Measurements from ENCODE around the gene HEXIM1.

Gene HEXIM1

DNA sequence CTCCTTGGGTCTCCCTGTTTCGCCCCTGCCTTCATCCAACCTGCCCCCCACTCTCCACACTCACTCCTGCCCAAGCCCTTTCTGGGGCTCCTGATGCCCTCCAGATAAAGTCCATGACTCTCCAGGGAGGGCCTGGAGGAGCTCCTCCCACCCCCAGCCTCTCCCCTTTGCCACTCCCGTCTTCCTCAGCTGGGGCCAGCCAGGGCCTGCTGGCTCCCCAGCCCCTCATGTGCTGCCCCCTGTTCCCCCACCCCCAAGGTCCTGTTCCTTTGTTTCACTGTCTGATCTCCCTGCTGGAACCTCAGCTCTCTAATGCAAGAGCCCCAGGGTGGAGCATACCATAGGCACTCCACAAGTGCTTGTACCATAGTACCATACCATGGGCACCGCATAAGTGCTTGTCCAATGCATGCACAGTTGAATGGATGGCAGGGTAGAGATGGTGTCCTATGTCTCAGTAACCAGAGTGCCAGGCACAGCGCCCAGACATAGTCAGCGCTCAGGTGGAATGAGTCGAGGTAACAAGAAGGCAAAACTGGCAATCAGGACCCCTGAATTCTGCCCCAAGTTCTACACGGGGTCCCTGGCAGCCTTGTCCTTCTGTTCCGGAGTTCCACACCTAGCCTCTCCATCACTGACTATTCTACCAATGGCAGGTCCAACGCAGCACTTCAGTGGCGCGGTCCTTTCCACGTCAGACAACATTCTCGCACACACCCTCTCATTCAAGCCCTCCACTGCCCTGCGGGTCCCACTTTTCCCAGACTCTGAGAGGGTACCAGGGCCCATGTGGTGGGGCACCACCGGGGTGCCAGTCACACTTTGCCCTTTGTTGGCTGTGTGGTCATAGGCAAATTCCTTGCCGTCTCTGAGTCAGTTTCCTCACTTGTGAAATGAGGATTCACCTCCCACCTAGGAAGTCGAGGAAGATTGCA lies 17.3 kb upstream of the HEXIM1 start:
- DNase-seq = no peak

DNA sequence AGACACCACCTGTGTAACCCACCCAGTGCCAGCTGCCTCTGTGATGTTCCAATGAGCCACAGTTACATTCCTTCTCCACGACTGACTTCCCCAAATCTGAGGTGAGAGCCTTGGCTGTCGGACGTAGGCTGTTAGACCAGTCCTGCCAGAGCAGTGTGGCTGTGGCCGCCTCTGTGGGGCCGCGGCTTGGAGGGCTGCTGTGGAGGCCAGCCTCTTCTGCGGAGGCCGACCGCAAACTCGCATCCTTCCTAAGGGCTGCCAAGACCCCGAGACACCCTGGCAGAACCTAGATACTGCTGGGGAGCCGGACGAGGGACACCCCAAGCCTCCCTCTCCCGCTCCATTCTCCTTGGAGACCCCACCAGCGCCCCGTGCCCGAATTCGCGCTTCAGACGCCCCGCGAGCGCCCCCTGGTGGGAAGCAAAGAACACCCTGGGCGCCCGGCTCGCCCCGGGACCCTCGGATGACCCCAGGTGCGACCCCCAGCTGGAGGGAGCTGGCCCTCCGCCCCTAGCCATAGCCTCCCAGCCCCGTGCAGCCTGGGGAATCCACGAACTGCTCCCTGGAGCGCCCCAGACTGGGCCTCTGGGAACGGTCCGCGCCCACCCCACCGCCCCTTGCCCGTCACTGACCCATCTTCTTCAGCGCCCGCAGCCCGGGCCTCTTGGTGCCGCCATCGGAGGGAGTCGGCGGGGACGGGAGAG lies 16.5 kb upstream of the HEXIM1 start:
- peak; percentile 31 for DNase-seq

DNA sequence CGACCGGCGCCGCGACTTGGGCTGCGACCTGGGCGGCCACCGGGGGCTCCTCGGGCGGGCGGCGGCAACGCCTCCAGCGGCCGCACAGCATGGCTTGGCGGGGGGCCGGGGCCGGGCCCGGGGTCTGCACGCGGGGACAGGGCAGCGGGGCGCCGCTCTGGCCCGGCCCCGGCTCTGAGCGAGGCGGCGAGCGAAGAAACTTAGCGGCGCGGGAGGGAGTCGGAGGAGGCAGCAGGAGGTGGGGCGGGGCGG lies 16.0 kb upstream of the HEXIM1 start, which contains the start of gene PLCD3:
TSS of gene PLCD3 (minus strand) at position 196 of the 252 bp plus-strand sequence. CDS start at position 91, 105 bp downstream.
- no peak for DNase-seq

DNA sequence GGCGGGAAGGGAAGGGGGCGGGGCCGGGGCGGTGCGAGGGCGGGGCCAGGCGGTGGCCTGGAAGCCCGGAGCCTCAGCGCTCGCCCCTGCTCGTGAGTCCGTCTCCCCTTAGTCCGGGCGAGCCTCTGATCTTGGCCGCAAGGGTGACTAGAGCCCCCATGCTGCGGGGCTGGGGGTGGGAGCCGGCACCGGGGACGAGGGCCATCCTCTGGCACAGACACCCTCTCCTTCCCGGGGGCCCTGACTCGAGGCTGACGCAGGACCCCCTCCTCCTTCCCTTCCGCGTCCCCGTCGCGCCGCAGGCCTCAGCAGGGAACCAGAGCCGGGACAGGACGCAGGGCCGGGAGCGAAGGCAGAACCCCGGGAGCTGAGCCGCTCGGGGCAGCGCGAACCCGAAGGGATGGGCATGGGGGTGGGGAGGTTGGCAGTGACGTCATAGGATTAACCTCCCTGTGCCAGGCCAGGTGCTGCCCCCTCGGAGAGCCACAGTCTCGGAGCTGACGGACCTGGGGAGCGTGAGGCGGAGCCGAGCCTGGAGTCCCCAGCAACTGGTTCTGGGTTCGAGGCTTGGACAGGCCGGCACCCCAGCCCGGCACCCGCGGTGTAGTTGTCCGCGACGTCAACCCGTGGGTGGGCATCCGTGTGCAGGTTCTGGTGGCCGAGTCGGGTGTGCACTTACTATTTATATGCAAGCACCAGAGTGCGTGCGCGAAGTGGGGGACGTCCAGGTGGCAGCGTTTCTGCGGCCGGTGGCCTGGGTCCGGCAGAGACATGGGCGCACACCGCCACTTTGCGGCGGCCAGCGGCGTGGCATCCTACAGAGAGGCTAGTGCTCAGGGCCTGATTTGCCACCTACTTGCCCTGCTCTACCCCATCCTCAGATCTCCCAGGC lies 15.5 kb upstream of the HEXIM1 start:
- DNase-seq = peak; percentile 74

DNA sequence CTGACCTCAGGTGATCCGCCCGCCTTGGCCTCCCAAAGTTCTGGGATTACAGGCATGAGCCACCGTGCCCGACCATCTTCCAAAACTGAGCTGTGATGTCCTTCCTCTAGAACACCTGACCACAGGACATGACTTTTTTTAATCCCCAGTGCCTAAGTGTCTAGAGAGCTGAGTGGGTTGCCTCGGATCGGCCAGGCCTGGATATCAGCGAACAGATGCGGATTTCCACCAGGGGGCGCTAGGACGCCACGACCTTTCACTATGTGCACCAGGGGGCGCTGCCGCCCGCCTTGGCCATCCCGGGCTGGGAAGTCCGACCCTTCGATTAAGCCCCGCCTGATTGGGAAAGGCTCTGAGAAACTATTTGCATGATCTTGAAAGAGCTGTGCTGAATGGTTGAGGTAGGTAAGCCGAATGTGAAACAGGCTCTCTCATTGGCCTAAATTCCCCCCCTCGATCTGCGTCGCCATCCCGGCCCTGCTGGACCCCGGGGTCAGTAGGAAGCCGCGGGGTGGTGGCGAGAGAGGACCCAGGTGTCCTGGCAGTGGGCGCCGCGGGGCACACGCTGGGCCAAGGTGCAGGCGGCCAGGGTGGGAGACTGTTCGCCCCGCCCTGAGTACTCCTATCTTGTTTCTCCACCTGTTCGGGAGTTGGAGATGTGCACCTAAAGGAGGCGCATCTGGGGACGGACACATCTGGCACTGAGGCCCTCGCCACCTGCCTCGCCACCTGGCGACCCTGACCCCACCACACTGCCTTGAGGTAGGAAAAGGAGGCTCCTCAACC lies 12.9 kb upstream of the HEXIM1 start, which contains the start of gene ACBD4:
TSS of gene ACBD4 (plus strand) at position 496 of the 786 bp plus-strand sequence. CDS start 458 bp downstream, outside the sequence.
- DNase-seq = peak; percentile 94

DNA sequence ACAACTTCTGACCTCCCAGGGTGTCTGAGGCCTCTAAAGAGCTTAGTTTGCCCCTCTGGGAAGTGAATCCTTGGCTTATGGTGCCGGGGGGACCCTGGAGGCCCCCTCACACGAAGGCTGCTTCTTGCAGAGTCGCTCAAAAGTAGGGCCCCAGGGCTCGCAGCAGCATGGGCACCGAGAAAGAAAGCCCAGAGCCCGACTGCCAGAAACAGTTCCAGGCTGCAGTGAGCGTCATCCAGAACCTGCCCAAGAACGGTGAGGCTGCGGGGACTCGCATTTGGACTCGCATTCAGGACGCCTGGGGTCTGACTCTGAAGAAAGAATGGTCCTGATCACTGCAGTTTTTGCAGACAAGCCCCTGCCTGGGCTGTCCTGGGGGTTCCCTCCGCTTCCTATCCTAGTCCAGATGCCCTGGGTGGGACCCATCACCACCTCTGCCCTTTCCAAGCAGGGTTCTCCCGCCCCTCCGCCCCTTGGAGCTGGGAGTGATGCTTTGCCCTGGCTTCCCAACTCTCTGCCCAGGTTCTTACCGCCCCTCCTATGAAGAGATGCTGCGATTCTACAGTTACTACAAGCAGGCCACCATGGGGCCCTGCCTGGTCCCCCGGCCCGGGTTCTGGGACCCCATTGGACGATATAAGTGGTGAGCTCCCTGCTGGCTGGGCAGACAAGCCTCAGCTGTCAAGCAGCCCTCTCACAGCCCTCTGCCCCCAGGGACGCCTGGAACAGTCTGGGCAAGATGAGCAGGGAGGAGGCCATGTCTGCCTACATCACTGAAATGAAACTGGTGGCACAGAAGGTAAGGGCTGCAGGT lies 12.1 kb upstream of the HEXIM1 start:
- no peak for DNase-seq

DNA sequence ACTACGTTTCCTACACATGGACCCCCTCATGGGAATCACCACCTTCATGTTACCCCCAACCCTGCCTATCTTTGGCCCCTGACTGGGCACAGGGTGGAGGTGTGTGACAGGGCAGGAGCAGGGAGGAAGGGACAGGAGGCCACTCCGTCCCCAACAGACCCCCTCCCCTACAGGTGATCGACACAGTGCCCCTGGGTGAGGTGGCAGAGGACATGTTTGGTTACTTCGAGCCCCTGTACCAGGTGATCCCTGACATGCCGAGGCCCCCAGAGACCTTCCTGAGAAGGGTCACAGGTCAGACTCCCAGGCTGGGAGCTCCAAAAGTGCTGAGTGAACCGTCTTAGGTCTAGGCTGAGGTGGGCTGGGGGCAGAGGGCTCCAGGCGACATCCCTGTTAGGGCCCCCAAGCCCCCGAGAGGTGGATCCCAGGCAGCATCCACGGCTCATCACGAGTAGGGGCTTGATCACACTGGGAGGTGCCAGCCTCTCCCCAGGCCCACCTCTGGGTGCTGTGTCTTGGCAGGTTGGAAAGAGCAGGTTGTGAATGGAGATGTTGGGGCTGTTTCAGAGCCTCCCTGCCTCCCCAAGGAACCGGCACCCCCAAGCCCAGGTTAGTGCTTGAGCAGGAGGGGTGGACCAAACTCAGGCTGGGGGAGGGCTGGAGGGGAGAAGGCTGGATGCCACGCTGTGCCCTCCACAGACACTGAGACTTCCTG lies 11.3 kb upstream of the HEXIM1 start:
- DNase-seq = no peak

DNA sequence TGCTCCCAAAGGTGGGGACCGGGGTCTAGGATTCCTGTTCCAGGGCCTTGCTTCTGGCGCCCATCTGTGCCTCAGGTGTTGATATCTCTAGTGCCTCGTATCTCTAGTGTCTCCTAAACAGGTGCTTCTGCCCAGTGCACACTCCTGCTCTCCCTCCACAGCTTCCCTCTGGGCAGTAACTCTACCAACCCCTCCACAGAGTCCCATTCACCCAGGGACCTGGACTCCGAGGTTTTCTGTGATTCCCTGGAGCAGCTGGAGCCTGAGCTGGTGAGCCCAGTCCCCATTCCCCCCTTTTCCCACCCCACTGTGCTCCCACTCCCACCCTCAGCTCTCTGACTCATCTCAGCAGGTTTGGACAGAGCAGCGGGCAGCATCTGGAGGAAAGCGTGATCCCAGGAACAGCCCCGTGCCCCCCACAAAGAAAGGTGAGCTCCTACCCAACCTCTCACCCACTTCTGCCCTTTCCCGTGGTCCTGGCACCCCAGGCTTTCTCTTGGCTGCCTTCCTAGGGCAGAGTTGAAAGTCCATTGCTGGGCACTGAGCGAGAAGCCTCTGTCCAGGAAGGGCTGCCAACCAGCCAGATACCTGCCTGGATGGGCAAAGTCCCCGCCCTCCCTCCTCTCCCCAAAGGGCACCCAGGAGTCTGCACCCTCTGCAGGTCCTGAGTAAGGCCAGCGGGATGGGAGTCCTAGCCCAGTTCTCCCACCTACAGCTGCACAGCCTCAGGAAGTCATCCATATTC lies 10.5 kb upstream of the HEXIM1 start:
- DNase-seq = no peak

DNA sequence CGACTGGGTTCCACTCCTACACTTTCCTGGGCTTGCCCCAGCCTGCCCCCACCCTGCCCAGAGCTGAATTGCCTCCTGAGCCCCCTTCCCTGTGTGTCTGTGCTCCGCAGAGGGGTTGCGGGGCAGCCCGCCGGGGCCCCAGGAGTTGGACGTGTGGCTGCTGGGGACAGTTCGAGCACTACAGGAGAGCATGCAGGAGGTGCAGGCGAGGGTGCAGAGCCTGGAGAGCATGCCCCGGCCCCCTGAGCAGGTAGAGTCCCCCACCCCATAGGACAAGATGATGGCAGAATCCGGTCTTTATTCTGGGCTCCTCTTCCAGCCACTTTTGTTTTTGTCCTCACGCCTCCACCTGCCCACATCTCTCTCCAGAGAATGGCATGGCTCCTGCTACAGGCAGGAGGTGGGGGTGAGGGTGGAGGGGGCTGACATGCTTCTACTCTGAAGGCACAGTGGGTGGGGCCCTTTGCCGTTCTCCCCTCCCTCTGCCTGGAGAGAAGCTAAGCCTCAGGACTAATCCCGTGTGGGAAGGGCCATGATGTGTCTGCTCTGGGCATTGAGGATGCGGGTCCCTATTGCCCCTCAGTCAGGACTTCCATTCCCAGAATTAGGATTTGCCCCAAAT lies 9.3 kb upstream of the HEXIM1 start:
- DNase-seq = no peak

DNA sequence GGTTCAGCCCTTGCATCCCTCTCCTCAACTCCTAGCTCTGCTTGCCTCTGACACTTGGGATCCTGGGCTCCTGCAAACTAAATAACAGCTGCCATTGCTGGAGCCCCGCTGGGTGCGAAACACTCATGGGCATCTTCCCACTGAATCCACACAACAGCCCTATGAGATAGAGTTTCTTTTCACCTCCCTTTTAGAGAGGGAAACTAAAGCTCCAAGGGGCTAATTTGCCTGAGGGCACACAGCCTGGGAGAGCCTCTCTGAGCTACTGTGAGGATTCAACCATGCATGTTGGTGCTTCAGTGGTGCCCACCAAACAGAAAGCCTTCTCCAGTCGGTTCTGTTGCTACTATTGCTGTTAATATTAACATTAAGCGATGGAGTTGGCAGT lies 8.7 kb upstream of the HEXIM1 start:
- DNase-seq = no peak

DNA sequence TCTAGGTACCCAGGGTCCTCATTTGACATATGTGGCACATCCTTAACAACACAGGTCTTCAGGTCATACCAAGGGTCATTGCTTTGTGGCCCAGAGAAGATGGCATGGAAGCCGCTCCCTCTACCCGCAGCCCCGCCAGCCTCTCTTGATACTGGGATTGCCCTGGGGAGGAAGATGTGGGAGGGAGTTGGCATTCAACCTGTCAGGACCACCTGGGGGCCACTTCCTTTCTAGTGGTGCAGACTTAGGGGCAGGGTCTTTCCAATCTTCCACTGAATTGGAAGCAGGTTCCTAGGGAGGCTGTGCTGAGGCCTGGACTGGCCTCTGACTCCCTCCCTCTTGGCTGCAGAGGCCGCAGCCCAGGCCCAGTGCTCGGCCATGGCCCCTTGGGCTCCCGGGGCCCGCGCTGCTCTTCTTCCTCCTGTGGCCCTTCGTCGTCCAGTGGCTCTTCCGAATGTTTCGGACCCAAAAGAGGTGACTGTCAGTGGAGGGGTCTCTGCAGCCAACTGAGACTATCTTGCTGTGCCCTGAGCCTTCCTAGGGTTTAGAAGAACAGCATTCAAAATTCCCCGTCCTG lies 5.1 kb upstream of the HEXIM1 start:
- DNase-seq = no peak

DNA sequence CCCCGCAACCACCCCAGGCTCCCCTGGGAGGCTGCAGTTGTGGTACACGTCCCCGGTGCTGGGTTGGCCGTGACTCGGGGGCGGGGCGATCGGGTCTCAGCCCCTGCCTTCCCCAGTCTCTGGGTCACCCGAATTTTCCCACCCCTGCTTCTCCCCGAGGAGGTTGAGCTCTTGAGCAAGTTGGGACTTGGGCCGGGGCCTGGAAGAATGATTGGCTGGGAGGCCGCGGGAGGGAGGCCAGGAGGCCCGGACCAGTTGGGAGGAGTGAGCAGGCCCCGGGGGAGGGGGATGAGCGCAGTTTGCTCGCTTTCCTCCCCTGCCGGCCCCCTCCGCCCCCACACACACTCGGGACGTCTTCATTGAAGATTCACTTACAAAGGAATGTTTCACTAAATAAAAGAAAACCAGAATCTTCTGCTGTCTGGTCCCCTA lies 4.5 kb upstream of the HEXIM1 start:
- DNase-seq = no peak

DNA sequence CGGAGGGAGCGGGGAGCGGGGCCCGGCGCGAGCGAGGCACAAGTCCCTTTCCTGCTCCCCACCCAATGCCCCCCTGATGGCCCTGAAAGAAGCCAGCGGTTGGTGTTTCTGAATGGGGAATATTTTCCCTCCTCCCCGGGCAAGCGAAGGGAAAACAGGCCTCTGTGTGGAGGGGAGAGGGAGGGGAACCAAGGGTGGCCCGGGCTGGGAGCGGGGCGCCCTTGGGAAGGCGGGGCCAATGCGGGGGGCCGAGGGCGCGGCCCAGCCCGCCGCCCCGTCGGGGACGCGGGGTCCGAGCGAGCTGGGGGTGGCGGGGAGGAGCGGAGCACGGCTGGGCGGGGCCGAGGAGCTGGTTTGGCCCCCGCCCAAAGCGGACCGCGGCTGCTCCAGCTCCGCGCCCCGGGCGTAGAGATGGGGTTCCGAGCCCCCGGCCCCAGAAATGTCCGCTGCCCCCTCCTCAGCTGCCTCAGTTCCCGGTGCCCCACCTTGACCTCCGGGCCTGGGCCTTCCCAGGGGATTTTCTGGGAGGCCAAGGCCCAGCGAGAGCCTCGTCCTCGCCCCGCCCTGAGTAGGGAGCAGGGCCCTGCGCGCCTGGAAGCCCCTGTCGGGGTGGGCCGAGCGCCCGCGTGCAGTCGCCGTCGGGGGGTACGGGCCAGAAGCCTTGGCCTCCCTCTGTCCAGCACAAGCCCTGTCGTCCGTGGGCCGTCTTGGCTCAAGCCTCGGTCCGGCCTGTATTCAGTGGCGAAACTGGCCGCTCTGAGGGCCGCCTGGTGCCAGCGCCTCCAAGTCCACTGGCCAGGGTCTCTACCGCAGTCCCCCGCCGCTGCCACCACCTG lies 3.9 kb upstream of the HEXIM1 start:
- peak; percentile 10 for DNase-seq

DNA sequence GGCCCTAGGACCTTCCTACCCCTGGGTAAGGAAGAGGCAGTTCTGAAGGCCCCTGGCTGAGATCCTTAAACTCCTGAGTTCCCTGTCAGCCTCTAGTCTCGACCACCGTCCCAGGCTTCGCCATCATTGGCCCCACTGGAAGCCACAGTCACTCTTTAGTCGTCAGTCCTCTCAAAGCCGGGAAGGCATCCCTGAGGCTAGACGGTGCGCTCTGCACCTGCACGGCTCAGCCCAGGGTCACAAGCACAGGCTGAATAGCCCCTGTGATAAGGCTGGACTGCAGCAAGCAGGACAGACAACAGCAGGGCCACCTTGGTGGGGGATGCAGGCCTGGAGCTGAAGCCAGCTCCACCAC lies 3.3 kb upstream of the HEXIM1 start:
- no peak for DNase-seq

DNA sequence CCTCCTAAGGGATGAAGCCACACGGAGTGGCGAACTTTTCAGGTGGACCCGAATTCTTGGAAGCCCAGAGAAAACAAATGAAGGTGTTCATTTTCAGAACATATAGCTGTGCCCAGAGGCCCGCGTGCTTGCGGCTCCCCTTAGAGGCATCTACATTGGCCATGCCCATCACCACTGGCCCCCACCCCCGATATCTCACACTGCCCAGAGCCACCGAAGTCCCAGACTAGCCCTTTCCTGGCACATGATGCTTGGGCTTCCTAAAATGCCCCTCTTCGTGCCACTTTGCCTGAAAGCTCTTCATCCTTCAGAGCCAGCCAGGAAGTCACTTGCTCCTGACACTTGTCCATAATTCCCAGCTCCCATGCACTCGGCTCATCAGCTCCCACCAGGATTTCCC lies 2.1 kb upstream of the HEXIM1 start:
- DNase-seq = no peak

DNA sequence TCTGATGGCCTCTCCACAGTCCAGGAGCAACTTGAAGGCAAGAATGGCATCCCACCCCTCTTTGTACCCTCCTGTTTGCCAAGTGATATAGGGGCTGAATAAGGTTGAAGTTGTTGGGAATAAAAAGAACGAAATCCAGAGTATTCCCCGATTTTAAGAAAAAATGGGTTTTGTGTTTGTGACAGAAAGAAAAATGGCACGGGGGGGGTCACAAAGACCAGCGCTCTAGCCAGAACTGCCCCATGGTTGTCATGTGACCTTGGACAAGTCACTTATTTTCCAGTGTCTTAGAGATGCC lies 1.7 kb upstream of the HEXIM1 start:
- no peak for DNase-seq

DNA sequence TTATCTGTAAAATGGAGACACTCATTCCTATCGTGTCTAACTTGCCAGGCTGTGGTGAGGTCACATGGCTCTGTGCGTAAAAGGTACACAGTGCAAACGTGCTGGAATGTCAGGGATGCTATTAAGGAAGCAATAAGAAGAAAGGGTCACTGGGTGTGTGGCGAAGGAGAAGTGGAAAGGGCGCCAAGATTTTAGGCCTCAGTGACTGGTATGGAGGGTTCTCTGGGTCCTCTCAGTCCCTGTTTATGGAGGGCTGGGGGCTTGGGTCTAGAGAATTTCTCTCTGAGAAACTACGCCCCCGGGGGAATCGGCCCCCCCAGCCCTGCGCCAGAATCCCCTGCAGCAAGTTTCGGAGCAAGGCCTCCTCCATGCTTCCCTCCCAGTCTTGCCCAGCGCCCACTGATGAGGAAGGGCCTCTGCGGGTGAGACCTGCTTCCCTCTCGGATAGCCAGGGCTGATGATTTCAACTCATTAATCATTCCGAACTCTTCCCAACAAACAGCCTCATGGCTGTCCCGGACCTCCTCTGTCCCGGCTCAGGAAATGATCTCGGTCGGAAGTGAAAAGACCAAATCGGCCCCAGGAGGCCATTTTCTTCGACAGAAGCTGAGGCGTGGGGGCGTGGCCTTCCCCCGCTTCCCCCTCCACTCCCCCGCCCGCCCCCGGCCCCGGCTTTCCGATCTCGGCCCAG lies 1.2 kb upstream of the HEXIM1 start:
- DNase-seq = peak; percentile 77

Measured in stimulated activated naive CD4-positive, alpha-beta T cell treated with Interleukin-2 at 50 U/mL for 16 hours (primary cell).